IPS-15b (cell line): ENCODE data around the gene CRYBG1.
A peak's percentile ranks its signal among the peaks of the same experiment; 100 is the strongest.
"Not testable (repeated sequence)": the region's sequence is repeated elsewhere in the genome, so short reads cannot be mapped to it uniquely, and the experiment has no call there.

Experiments used
- H3K27me3 ChIP-seq: one replicate; pipeline ENCODE4 v1.6.1; 2013; ENCODE audit warnings: low read length; ENCODE audit not compliant: control insufficient read depth, insufficient read depth
- H3K36me3 ChIP-seq: one replicate; pipeline ENCODE4 v1.6.1; 2013; ENCODE audit warnings: low read length; ENCODE audit not compliant: control insufficient read depth, insufficient read depth
- H3K4me1 ChIP-seq: one replicate; pipeline ENCODE4 v1.6.1; 2013; ENCODE audit warnings: mild to moderate bottlenecking, low read length; ENCODE audit not compliant: control insufficient read depth, insufficient read depth
- H3K4me3 ChIP-seq: one replicate; pipeline ENCODE4 v1.5.1; 2013; ENCODE audit warnings: low read depth, low read length
- H3K9ac ChIP-seq: one replicate; pipeline ENCODE4 v1.6.1; 2013; ENCODE audit warnings: low read depth, mild to moderate bottlenecking, low read length
- H3K9me3 ChIP-seq: one replicate; pipeline ENCODE4 v1.6.1; 2013; ENCODE audit warnings: mild to moderate bottlenecking, low read length; ENCODE audit not compliant: control insufficient read depth, insufficient read depth

CRYBG1 gene

GRCh38 chr6:106536357-106536756 lies 175.8 kb downstream of the CRYBG1 start:
- Histone ChIP-seq H3K9ac (no peak overlapping the region), H3K27me3 (no peaks in the 10 kb centered on the region), H3K4me3 (no peak overlapping the region), H3K9me3 (no peaks in the 10 kb centered on the region), H3K36me3 (no peaks in the 10 kb centered on the region), H3K4me1 (no peaks in the 10 kb centered on the region)

- H3K27me3 ChIP-seq: no peaks in the 10 kb centered on the region
- H3K4me1 ChIP-seq: no peaks in the 10 kb centered on the region
- no peak overlapping the region for H3K4me3 ChIP-seq
These were observed 176.3 kb downstream of the CRYBG1 start for GRCh38 chr6:106536851-106537250.

GRCh38 chr6:106537662-106538061 lies 177.1 kb downstream of the CRYBG1 start:
- Histone ChIP-seq H3K4me3 (no peak overlapping the region), H3K27me3 (no peaks in the 10 kb centered on the region), H3K9ac (no peak overlapping the region), H3K4me1 (no peaks in the 10 kb centered on the region), H3K9me3 (no peaks in the 10 kb centered on the region), H3K36me3 (no peaks in the 10 kb centered on the region)

More at GRCh38 chr6:106536851-106537250, 176.3 kb downstream of the CRYBG1 start:
- no peak overlapping the region for H3K9ac ChIP-seq
- no peaks in the 10 kb centered on the region for H3K36me3 ChIP-seq
- H3K9me3 ChIP-seq: no peaks in the 10 kb centered on the region

GRCh38 chr6:106538145-106538544 lies 177.6 kb downstream of the CRYBG1 start:
- Histone ChIP-seq H3K4me3 (no peak overlapping the region), H3K4me1 (no peaks in the 10 kb centered on the region), H3K9me3 (no peaks in the 10 kb centered on the region), H3K9ac (no peak overlapping the region), H3K27me3 (no peaks in the 10 kb centered on the region), H3K36me3 (no peaks in the 10 kb centered on the region)

- Histone ChIP-seq H3K9ac (peak overlapping the region; percentile 18), H3K27me3 (no peaks in the 10 kb centered on the region), H3K9me3 (no peaks in the 10 kb centered on the region), H3K4me1 (no peaks in the 10 kb centered on the region), H3K36me3 (no peaks in the 10 kb centered on the region), H3K4me3 (no peak overlapping the region)
These were observed 179.4 kb downstream of the CRYBG1 start for GRCh38 chr6:106539936-106540335.

GRCh38 chr6:106540432-106540831 lies 179.9 kb downstream of the CRYBG1 start:
- no peak overlapping the region for H3K9ac ChIP-seq
- no peaks in the 10 kb centered on the region for H3K36me3 ChIP-seq
- H3K4me1 ChIP-seq: no peaks in the 10 kb centered on the region

GRCh38 chr6:106540907-106541306 lies 180.4 kb downstream of the CRYBG1 start:
- Histone ChIP-seq H3K9me3 (no peaks in the 10 kb centered on the region), H3K27me3 (no peaks in the 10 kb centered on the region), H3K4me1 (no peaks in the 10 kb centered on the region), H3K36me3 (no peaks in the 10 kb centered on the region), H3K9ac (no peak overlapping the region), H3K4me3 (no peak overlapping the region)

More at GRCh38 chr6:106540432-106540831, 179.9 kb downstream of the CRYBG1 start:
- no peaks in the 10 kb centered on the region for H3K27me3 ChIP-seq
- H3K9me3 ChIP-seq: no peaks in the 10 kb centered on the region
- H3K4me3 ChIP-seq: no peak overlapping the region

GRCh38 chr6:106546261-106546690 lies 185.8 kb downstream of the CRYBG1 start:
- Histone ChIP-seq H3K27me3 (no peaks in the 10 kb centered on the region), H3K9me3 (no peaks in the 10 kb centered on the region), H3K9ac (no peak overlapping the region), H3K36me3 (no peaks in the 10 kb centered on the region), H3K4me1 (no peaks in the 10 kb centered on the region), H3K4me3 (no peak overlapping the region)

- Histone ChIP-seq H3K9me3 (no peaks in the 10 kb centered on the region), H3K27me3 (no peaks in the 10 kb centered on the region), H3K36me3 (no peaks in the 10 kb centered on the region), H3K9ac (no peak overlapping the region), H3K4me3 (no peak overlapping the region), H3K4me1 (no peaks in the 10 kb centered on the region)
These were observed 186.3 kb downstream of the CRYBG1 start for GRCh38 chr6:106546691-106547414.

- no peaks in the 10 kb centered on the region for H3K36me3 ChIP-seq
- no peaks in the 10 kb centered on the region for H3K4me1 ChIP-seq
- H3K9ac ChIP-seq: no peak overlapping the region
- no peaks in the 10 kb centered on the region for H3K9me3 ChIP-seq
- H3K4me3 ChIP-seq: no peak overlapping the region
- H3K27me3 ChIP-seq: no peaks in the 10 kb centered on the region
These were observed 187.3 kb downstream of the CRYBG1 start for GRCh38 chr6:106547601-106548453.

- H3K27me3 ChIP-seq, H3K9me3 ChIP-seq, H3K36me3 ChIP-seq, H3K4me3 ChIP-seq, H3K4me1 ChIP-seq, H3K9ac ChIP-seq: not testable (repeated sequence)
These were observed 188.5 kb downstream of the CRYBG1 start for GRCh38 chr6:106548926-106549455.
